Measurements from ENCODE around the gene TRMT44. TPM values are rescaled to one million over a fixed set of nuclear protein-coding genes. Genes with fewer than 3 reads are reported as not detected.

TRMT44 gene
- polyA plus RNA-seq, 1 experiment: 7.0 TPM

GRCh38 chr4:8493484-8493883 lies 52.9 kb downstream of the TRMT44 start:
- TF ChIP-seq CTCF (IDR thresholded peaks at IDR 0.05; ENCODE audit: low read depth, low read length): no peak
- CTCF ChIA-PET: no interaction called here

GRCh38 chr4:8494218-8494617 lies 53.6 kb downstream of the TRMT44 start:
- Histone ChIP-seq H3K27me3 (ENCODE audit: control insufficient read depth, insufficient read depth, low read length) (peaks cover 23% of the 10 kb centered on the region), H3K9me3 (ENCODE audit: control insufficient read depth, insufficient read depth, low read length) (peaks cover 12% of the 10 kb centered on the region), H3K27ac (ENCODE audit: low read depth, low read length) (no peak overlapping the region), H3K4me3 (ENCODE audit: low read depth, low read length) (no peak overlapping the region)
- no peak for DNase-seq (ENCODE audit: low read depth, low spot score)
- TF ChIP-seq CTCF (IDR thresholded peaks at IDR 0.05; ENCODE audit: low read depth, low read length): no peak
- POLR2A ChIA-PET: no interaction called here
- CTCF ChIA-PET: interaction anchor here (0.8 kb wide), 1 partner anchor 113 kb away, joined by 3 read pairs; no protein-coding TSS in a partner anchor

More at GRCh38 chr4:8493484-8493883, 52.9 kb downstream of the TRMT44 start:
- Histone ChIP-seq H3K27me3 (ENCODE audit: control insufficient read depth, insufficient read depth, low read length) (peaks cover 28% of the 10 kb centered on the region), H3K4me3 (ENCODE audit: low read depth, low read length) (no peak overlapping the region), H3K9me3 (ENCODE audit: control insufficient read depth, insufficient read depth, low read length) (peaks cover 12% of the 10 kb centered on the region), H3K27ac (ENCODE audit: low read depth, low read length) (no peak overlapping the region)
- POLR2A ChIA-PET: no interaction called here
- DNase-seq (ENCODE audit: low read depth, low spot score): no peak

GRCh38 chr4:8494983-8495548 lies 54.5 kb downstream of the TRMT44 start:
- ChIA-PET POLR2A (no interaction called here), CTCF (no interaction called here)
- peaks cover 25% of the 10 kb centered on the region for H3K27me3 ChIP-seq (ENCODE audit: control insufficient read depth, insufficient read depth, low read length)
- no peak for TF ChIP-seq CTCF (IDR thresholded peaks at IDR 0.05; ENCODE audit: low read depth, low read length)
- peaks cover 12% of the 10 kb centered on the region for H3K9me3 ChIP-seq (ENCODE audit: control insufficient read depth, insufficient read depth, low read length)
- DNase-seq (ENCODE audit: low read depth, low spot score): no peak
- no peak overlapping the region for H3K27ac ChIP-seq (ENCODE audit: low read depth, low read length)
- H3K4me3 ChIP-seq (ENCODE audit: low read depth, low read length): no peak overlapping the region

- CTCF ChIA-PET: interaction anchor here (1.4 kb wide), 1 partner anchor 99 kb away, joined by 5 read pairs; no protein-coding TSS in a partner anchor
- peaks cover 12% of the 10 kb centered on the region for H3K9me3 ChIP-seq (ENCODE audit: control insufficient read depth, insufficient read depth, low read length)
- H3K27ac ChIP-seq (ENCODE audit: low read depth, low read length): no peak overlapping the region
- no peak for TF ChIP-seq CTCF (IDR thresholded peaks at IDR 0.05; ENCODE audit: low read depth, low read length)
- H3K27me3 ChIP-seq (ENCODE audit: control insufficient read depth, insufficient read depth, low read length): peaks cover 26% of the 10 kb centered on the region
- H3K4me3 ChIP-seq (ENCODE audit: low read depth, low read length): no peak overlapping the region
- DNase-seq (ENCODE audit: low read depth, low spot score): no peak
- POLR2A ChIA-PET: no interaction called here
These were observed 55.2 kb downstream of the TRMT44 start for GRCh38 chr4:8495803-8496202.

GRCh38 chr4:8497762-8498161 lies 57.2 kb downstream of the TRMT44 start:
- Histone ChIP-seq H3K9me3 (ENCODE audit: control insufficient read depth, insufficient read depth, low read length) (peaks cover 11% of the 10 kb centered on the region), H3K27me3 (ENCODE audit: control insufficient read depth, insufficient read depth, low read length) (peaks cover 35% of the 10 kb centered on the region), H3K27ac (ENCODE audit: low read depth, low read length) (no peak overlapping the region), H3K4me3 (ENCODE audit: low read depth, low read length) (no peak overlapping the region)
- TF ChIP-seq CTCF (IDR thresholded peaks at IDR 0.05; ENCODE audit: low read depth, low read length): no peak
- POLR2A ChIA-PET: no interaction called here
- CTCF ChIA-PET: no interaction called here
- no peak for DNase-seq (ENCODE audit: low read depth, low spot score)

Data from AG04450 (cell line).